B cell (primary cell): Measurements from ENCODE around the gene UBE2R2. TPM values are rescaled to one million over a fixed set of nuclear protein-coding genes. Genes with fewer than 3 reads are reported as not detected.

Source experiments
- ATAC-seq: fragments of 200-7000 bp; cut with Tn5 transposase; one replicate; pipeline ENCODE4 v1.10.0; 2021; ENCODE audit warnings: low read depth, mild to moderate bottlenecking, moderate number of reproducible peaks, moderate library complexity
- CTCF ChIA-PET: fragments of 350-600 bp; sonication (Branson Sonifier 250); formaldehyde crosslinking; loops from one replicate; lab custom pipeline; 2021; ENCODE audit warnings: antibody characterized with exemption, inconsistent platforms; lab: Charles Lee
- POLR2A ChIA-PET: fragments of 350-600 bp; sonication (Branson Sonifier 250); formaldehyde crosslinking; loops from one replicate; lab custom pipeline; 2021; ENCODE audit warnings: antibody characterized with exemption; lab: Charles Lee
- DNase-seq: peaks from one replicate; pipeline ENCODE4 v3.0.0; 2013
- H2AFZ ChIP-seq: 2 replicates; pipeline ENCODE4 v1.6.1; 2012; ENCODE audit warnings: mild to moderate bottlenecking, low read depth, low read length; ENCODE audit not compliant: insufficient read depth, poor library complexity, severe bottlenecking
- H3K27ac ChIP-seq, 2 donors: 1 replicate in 1 of 2; 2 replicates in 1 of 2; pipeline ENCODE4 v1.5.1; 2012 to 2013; ENCODE audit warnings: low read length in 2 of 2, mild to moderate bottlenecking in 2 of 2, moderate library complexity in 1 of 2
- H3K27me3 ChIP-seq, 4 experiments: fragments of 200-600 bp in 1 of 4; sonication (generic) in 1 of 4; replicated peaks in 1 of 4; 1 replicate in 2 of 4; 2 replicates in 2 of 4; pipeline versions ENCODE4 v1.6.1 to v1.7.0; 2013 to 2016; ENCODE audit warnings: low read length in 3 of 4, mild to moderate bottlenecking in 2 of 4, mixed read lengths in 1 of 4, moderate library complexity in 1 of 4; ENCODE audit not compliant: insufficient read depth in 4 of 4, control insufficient read depth in 3 of 4; ENCODE audit errors: control extremely low read depth in 1 of 4
- H3K36me3 ChIP-seq, 2 experiments: replicated peaks in 1 of 2; 1 replicate in 1 of 2; 2 replicates in 1 of 2; pipeline versions ENCODE4 v1.6.1 to v1.7.1; 2013; ENCODE audit warnings: low read length in 1 of 2; ENCODE audit not compliant: insufficient read depth in 2 of 2, control insufficient read depth in 1 of 2; ENCODE audit errors: control extremely low read depth in 1 of 2, extremely low read depth in 1 of 2
- H3K4me1 ChIP-seq, 2 donors: fragments of 200-600 bp in 1 of 2; sonication (generic) in 1 of 2; 1 replicate in 1 of 2; 2 replicates in 1 of 2; pipeline versions ENCODE4 v1.5.1 to v1.6.1; 2013 to 2017; ENCODE audit warnings: low read length in 2 of 2; ENCODE audit not compliant: control insufficient read depth in 2 of 2, insufficient read depth in 2 of 2
- H3K4me2 ChIP-seq: replicated peaks from 2 replicates; pipeline ENCODE3; 2012; ENCODE audit warnings: mild to moderate bottlenecking, low read depth, low read length; ENCODE audit not compliant: poor library complexity, severe bottlenecking
- H3K4me3 ChIP-seq, 5 experiments: fragments of 200-600 bp in 1 of 5; sonication (generic) in 1 of 5; 1 replicate in 3 of 5; 2 replicates in 2 of 5; pipeline versions ENCODE4 v1.5.1 to v1.7.0; 2011 to 2016; ENCODE audit warnings: low read length in 4 of 5, mild to moderate bottlenecking in 4 of 5, low read depth in 2 of 5, control low read depth in 1 of 5, moderate library complexity in 1 of 5; ENCODE audit not compliant: insufficient read depth in 1 of 5; ENCODE audit errors: control extremely low read depth in 1 of 5, extremely low read depth in 1 of 5
- H3K79me2 ChIP-seq: fragments of 200-600 bp; sonication (generic); one replicate; pipeline ENCODE4 v1.6.0; 2016; ENCODE audit warnings: low read length; ENCODE audit not compliant: control insufficient read depth, insufficient read depth
- H3K9ac ChIP-seq: fragments of 200-600 bp; sonication (generic); 2 replicates; pipeline ENCODE4 v1.6.1; 2017; ENCODE audit warnings: mild to moderate bottlenecking, low read length, moderate library complexity
- H3K9me3 ChIP-seq, 3 donors: one replicate each; pipeline versions ENCODE4 v1.6.1 to v1.7.1; 2013; ENCODE audit warnings: low read length in 2 of 3; ENCODE audit not compliant: control insufficient read depth in 2 of 3, insufficient read depth in 1 of 3; ENCODE audit errors: control extremely low read depth in 1 of 3
- H4K20me1 ChIP-seq: 2 replicates; pipeline ENCODE4 v1.6.0; 2012; ENCODE audit warnings: mild to moderate bottlenecking, low read length; ENCODE audit not compliant: insufficient read depth, control insufficient read depth, poor library complexity, severe bottlenecking
- H3K27ac Mint-ChIP-seq: one replicate; pipeline ENCODE4 v1.8.0; 2021; ENCODE audit warnings: mixed read lengths
- H3K27me3 Mint-ChIP-seq: one replicate; pipeline ENCODE4 v1.8.0; 2021; ENCODE audit warnings: mixed read lengths
- H3K4me1 Mint-ChIP-seq: one replicate; pipeline ENCODE4 v1.8.0; 2021; ENCODE audit warnings: mixed read lengths
- H3K4me3 Mint-ChIP-seq: one replicate; pipeline ENCODE4 v1.8.0; 2021; ENCODE audit warnings: mixed read lengths
- H3K9me3 Mint-ChIP-seq: one replicate; pipeline ENCODE4 v1.8.0; 2022; ENCODE audit warnings: mixed read lengths; ENCODE audit not compliant: insufficient read depth
- CTCF ChIP-seq: fragments of 200-600 bp; IDR thresholded peaks from one replicate; pipeline ENCODE4 v1.8.0; 2022; ENCODE audit warnings: antibody characterized with exemption, mild to moderate bottlenecking
- EZH2 ChIP-seq: IDR thresholded peaks from 2 replicates; pipeline ENCODE4 v1.6.1; 2012; ENCODE audit warnings: borderline replicate concordance, low read depth, mild to moderate bottlenecking, moderate library complexity, low read length; ENCODE audit not compliant: insufficient read depth, poor library complexity, severe bottlenecking
- WGBS: methylation state at CpG from one replicate; pipeline ENCODE4 v1.1.5; 2013; ENCODE audit warnings: missing lambda C conversion rate; ENCODE audit not compliant: insufficient coverage; 5-methylcytosine and 5-hydroxymethylcytosine counted together
- intact Hi-C: fragments of 100-400 bp; cut with micrococcal nuclease; formaldehyde crosslinking; loops from one replicate; pipeline ENCODE4 v1.10.0; 2022
- polyA plus RNA-seq: library from polyadenylated mRNA; depleted of rRNA; stranded (reverse); fragments of >200 nt; gene quantifications from 2 replicates; pipeline ENCODE4 v1.2.3, GENCODE V29; 2012
- total RNA-seq, 2 donors: library from RNA; stranded (reverse); fragments of 120-200 nt in 1 of 2; gene quantifications; 1 replicate in 1 of 2; 2 replicates in 1 of 2; pipeline versions ENCODE4 v1.2.3 to v1.2.4, GENCODE V29; 2013 to 2022

The UBE2R2 gene
- total and polyA plus RNA-seq, 2 donors (not counting 1 experiment from before 2014, with no cell fraction given) = 18.9 to 48.8 TPM

GRCh38 chr9:33817327-33818166 is 587 bp downstream of the UBE2R2 start:
- peak overlapping the region; percentile 96 for H3K9ac ChIP-seq
- H3K36me3 ChIP-seq = no peaks in the 10 kb centered on the region
- under 1% methylated on average over 60 of the region's 81 CpGs for WGBS
- H3K27me3 Mint-ChIP-seq = no peaks in the 10 kb centered on the region
- H3K4me1 ChIP-seq = peaks cover 49 to 52% of the 10 kb centered on the region in 2 donors
- intact Hi-C loops = loop anchor here (2.0 to 10.0 kb wide), 10 partner anchors 105 to 1915 kb away; partner anchors contain the start of genes CREB3, DCAF12, DNAI1 and DNAJA1
- H3K27me3 ChIP-seq = no peaks in the 10 kb centered on the region
- peak overlapping the region; percentile 100 for H3K4me2 ChIP-seq
- H3K4me3 ChIP-seq = peak overlapping the region; percentile 68 to 85 (median 78)
- ATAC-seq (peak; percentile 6), DNase-seq (peak; percentile 74)
- H3K9me3 ChIP-seq = peaks cover 0 to 3% (median 0%) of the 10 kb centered on the region in 3 donors
- CTCF ChIA-PET = interaction anchor here (0.9 to 1.0 kb wide), 2 partner anchors 19 to 27 kb away, joined by 3 to 6 read pairs; no protein-coding TSS in a partner anchor
- H3K9me3 Mint-ChIP-seq = no peaks in the 10 kb centered on the region
- peak overlapping the region; percentile 98 for H3K4me3 Mint-ChIP-seq
- H4K20me1 ChIP-seq = peaks cover 14% of the 10 kb centered on the region
- no peak for TF ChIP-seq EZH2
- peak overlapping the region; percentile 89 for H2AFZ ChIP-seq
- peak overlapping the region; percentile 89 to 99 for H3K27ac ChIP-seq
- POLR2A ChIA-PET = interaction anchor here (0.6 to 0.7 kb wide), 2 partner anchors 11 to 344 kb away, joined by 6 to 8 read pairs; no protein-coding TSS in a partner anchor
- peaks cover 61% of the 10 kb centered on the region for H3K4me1 Mint-ChIP-seq
- H3K79me2 ChIP-seq = peaks cover 45% of the 10 kb centered on the region
- H3K27ac Mint-ChIP-seq = peak overlapping the region; percentile 100

GRCh38 chr9:33818167-33818846 is 1.3 kb downstream of the UBE2R2 start:
- peaks cover 20% of the 10 kb centered on the region for H4K20me1 ChIP-seq
- ChIA-PET CTCF (interaction anchor here (0.9 to 1.0 kb wide), 3 partner anchors 18 to 39 kb away, joined by 3 to 6 read pairs (median 3); no protein-coding TSS in a partner anchor), POLR2A (interaction anchor here (0.6 to 0.7 kb wide), 3 partner anchors 12 to 344 kb away, joined by 6 to 19 read pairs (median 8); no protein-coding TSS in a partner anchor)
- H3K79me2 ChIP-seq = peaks cover 53% of the 10 kb centered on the region
- ATAC-seq (no peak), DNase-seq (peak; percentile 30)
- H3K4me1 Mint-ChIP-seq = peaks cover 61% of the 10 kb centered on the region
- no peaks in the 10 kb centered on the region for H3K9me3 Mint-ChIP-seq
- no peak for TF ChIP-seq CTCF
- no peak for TF ChIP-seq EZH2
- H3K27ac ChIP-seq = peak overlapping the region; percentile 89 to 99
- H3K9ac ChIP-seq = peak overlapping the region; percentile 96
- peak overlapping the region; percentile 89 for H2AFZ ChIP-seq
- no peaks in the 10 kb centered on the region for H3K36me3 ChIP-seq
- intact Hi-C loops = loop anchor here (5.0 to 10.0 kb wide), 7 partner anchors 104 to 1914 kb away; partner anchors contain the start of genes CREB3, DNAI1, DNAJA1 and DNAJB5
- H3K4me3 ChIP-seq = peak overlapping the region; percentile 74 to 92 (median 83)
- H3K4me2 ChIP-seq = peak overlapping the region; percentile 100
- H3K27me3 Mint-ChIP-seq = no peaks in the 10 kb centered on the region
- peak overlapping the region; percentile 92 for H3K27ac Mint-ChIP-seq
- H3K9me3 ChIP-seq = peaks cover 0 to 3% (median 0%) of the 10 kb centered on the region in 3 donors
- WGBS = 0% methylated on average over 5 of the region's 18 CpGs
- H3K4me3 Mint-ChIP-seq = peak overlapping the region; percentile 98
- H3K27me3 ChIP-seq = no peaks in the 10 kb centered on the region
- peaks cover 48 to 50% of the 10 kb centered on the region in 2 donors for H3K4me1 ChIP-seq
